PFSK-1 (cell line): ENCODE measurements around the gene PASK.

Experiments
- FOXP2 ChIP-seq: optimal IDR thresholded peaks from 2 replicates; pipeline ENCODE3; 2011; ENCODE audit warnings: borderline replicate concordance, control low read depth, inconsistent platforms; ENCODE audit not compliant: insufficient read depth; ENCODE audit errors: extremely low read length, extremely low read depth
- POLR2AphosphoS5 ChIP-seq: IDR thresholded peaks from 2 replicates; pipeline ENCODE4 v1.6.1; 2012; ENCODE audit warnings: low read depth, mild to moderate bottlenecking, control low read depth, low read length, moderate library complexity
- REST ChIP-seq, 2 experiments: IDR thresholded peaks; 2 replicates each; pipeline versions ENCODE4 v1.6.1 to v1.8.0; 2011 to 2012; ENCODE audit warnings: low read depth in 2 of 2, low read length in 2 of 2, control low read depth in 1 of 2, inconsistent platforms in 1 of 2, mild to moderate bottlenecking in 1 of 2, moderate library complexity in 1 of 2; ENCODE audit not compliant: insufficient read depth in 1 of 2
- SIN3A ChIP-seq: IDR thresholded peaks from 2 replicates; pipeline ENCODE4 v1.6.1; 2012; ENCODE audit warnings: mild to moderate bottlenecking, low read length, moderate library complexity, borderline replicate concordance; ENCODE audit not compliant: insufficient read depth
- TAF1 ChIP-seq: IDR thresholded peaks from 2 replicates; pipeline ENCODE4 v1.6.1; 2012; ENCODE audit warnings: low read length, control low read depth, borderline replicate concordance; ENCODE audit not compliant: insufficient read depth

The PASK gene

GRCh38 chr2:241138471-241138870 lies 10.8 kb downstream of the PASK start:
- TF ChIP-seq TAF1 (no peak), REST (IDR thresholded peaks at IDR 0.05; ENCODE audit: insufficient read depth in 1 of 2, low read depth in 2 of 2, low read length in 2 of 2) (no peak), SIN3A (no peak), FOXP2 (no peak), POLR2AphosphoS5 (no peak)

DNA sequence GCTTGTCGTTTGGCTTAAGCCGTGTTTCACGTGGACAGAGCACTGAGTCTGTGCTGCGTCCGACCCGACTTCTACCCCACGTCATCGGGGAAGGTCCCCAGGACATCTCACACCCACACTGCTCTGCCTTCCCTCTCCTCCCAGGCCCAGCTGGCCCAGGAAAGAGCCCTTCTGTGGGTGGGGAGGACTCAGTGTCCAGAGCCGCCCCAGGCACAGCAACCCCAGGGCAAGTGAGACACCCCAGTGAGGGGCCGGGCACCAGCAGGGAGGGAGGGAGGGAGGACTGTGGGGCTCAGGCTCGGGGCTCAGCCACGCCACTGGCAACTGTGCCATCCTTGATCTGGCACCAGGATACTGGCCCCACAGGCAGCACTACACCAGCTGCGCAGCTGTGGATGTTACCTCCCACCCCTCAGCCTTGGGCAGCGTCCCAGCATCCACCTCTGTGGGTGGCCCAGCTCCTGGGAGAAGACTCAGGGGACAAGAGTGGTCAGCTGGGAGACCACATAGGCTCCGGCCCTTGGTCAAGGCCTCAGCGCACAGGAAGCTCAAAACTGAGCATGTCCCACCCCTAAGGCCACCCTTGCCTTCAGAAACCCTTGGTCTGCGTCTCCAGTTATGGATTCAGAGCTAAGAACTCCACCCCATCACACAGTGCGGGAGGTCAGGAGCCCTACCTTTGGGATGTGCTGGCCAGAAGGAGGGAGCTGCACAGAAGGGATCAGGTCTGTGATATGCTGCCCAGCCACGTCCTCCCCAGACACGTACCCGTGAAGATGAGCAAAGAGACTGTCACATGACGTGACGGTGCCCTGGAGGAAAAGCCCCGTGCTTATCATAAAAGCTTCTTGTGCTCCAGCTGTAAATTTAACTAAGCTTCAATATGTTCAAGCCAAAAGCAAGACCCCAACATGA lies 11.7 kb downstream of the PASK start:
- TF ChIP-seq REST (IDR thresholded peaks at IDR 0.05; ENCODE audit: insufficient read depth in 1 of 2, low read depth in 2 of 2, low read length in 2 of 2): no peak
- TF ChIP-seq FOXP2: no peak
- no peak for TF ChIP-seq SIN3A
- TF ChIP-seq POLR2AphosphoS5: no peak
- no peak for TF ChIP-seq TAF1

- no peak for TF ChIP-seq TAF1
These were observed 12.5 kb downstream of the PASK start for GRCh38 chr2:241136661-241137260.

DNA sequence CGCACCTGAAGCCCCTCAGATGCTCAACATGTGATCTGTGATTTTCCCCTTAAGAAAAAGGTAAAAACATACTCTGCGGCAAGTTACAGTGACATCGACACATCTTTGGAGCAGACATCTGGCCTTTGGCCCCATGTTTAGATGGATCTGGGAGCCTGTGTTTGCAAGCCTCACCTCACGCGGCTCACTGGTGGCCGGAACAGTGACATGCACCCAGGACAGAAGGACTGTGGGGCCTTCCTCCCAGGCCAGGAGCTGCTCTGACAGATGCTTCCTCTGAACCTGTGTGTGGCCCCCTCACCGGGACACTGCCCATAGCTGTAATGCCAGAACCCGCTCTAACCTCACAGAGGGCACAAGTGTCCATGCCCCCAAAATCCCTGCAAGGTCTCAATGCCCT lies 13.1 kb downstream of the PASK start:
- TF ChIP-seq TAF1 (no peak), REST (IDR thresholded peaks at IDR 0.05; ENCODE audit: insufficient read depth in 1 of 2, low read depth in 2 of 2, low read length in 2 of 2) (no peak), FOXP2 (no peak), SIN3A (no peak), POLR2AphosphoS5 (no peak)

GRCh38 chr2:241135737-241136136 lies 13.5 kb downstream of the PASK start:
- TF ChIP-seq FOXP2 (no peak), REST (IDR thresholded peaks at IDR 0.05; ENCODE audit: insufficient read depth in 1 of 2, low read depth in 2 of 2, low read length in 2 of 2) (no peak), TAF1 (no peak), POLR2AphosphoS5 (no peak), SIN3A (no peak)
